ENCODE measurements around the gene METRN.

The METRN gene

GRCh38 chr16:761625-762513, 47.0 kb downstream of the METRN start:
- no peak for DNase-seq

- no peak for DNase-seq
Measured at GRCh38 chr16:762595-763268, 47.8 kb downstream of the METRN start.

GRCh38 chr16:763369-764183, 48.7 kb downstream of the METRN start:
- DNase-seq: no peak

- no peak for DNase-seq
Measured at GRCh38 chr16:764184-764750, 49.3 kb downstream of the METRN start.

- no peak for DNase-seq
Measured at GRCh38 chr16:764848-765487, 50.0 kb downstream of the METRN start.

GRCh38 chr16:765488-765865, 50.6 kb downstream of the METRN start:
- DNase-seq: no peak

GRCh38 chr16:766008-766819, 51.3 kb downstream of the METRN start:
- DNase-seq: no peak

- DNase-seq: no peak
Measured at GRCh38 chr16:766820-767640, 52.1 kb downstream of the METRN start.

- DNase-seq: no peak
Measured at GRCh38 chr16:767743-768235, 52.9 kb downstream of the METRN start.

GRCh38 chr16:768428-768827, 53.5 kb downstream of the METRN start:
- no peak for DNase-seq

Data from NCI-H526 (cell line).